Progenitor cell of endocrine pancreas (in vitro differentiated cells): ENCODE results near the gene PLA2G7. TPM values are rescaled to one million over a fixed set of nuclear protein-coding genes. Genes with fewer than 3 reads are reported as not detected.

Experiments
- DNase-seq: peaks from one replicate; pipeline ENCODE4 v3.0.0; 2021; ENCODE audit warnings: low spot score; ENCODE audit not compliant: unreplicated experiment
- H3K27ac Mint-ChIP-seq: 2 replicates; pipeline ENCODE4 v1.8.0; 2021; ENCODE audit warnings: mild to moderate bottlenecking, moderate library complexity, mixed read lengths
- H3K27me3 Mint-ChIP-seq: 2 replicates; pipeline ENCODE4 v1.8.0; 2021; ENCODE audit warnings: mixed read lengths
- H3K36me3 Mint-ChIP-seq: 2 replicates; pipeline ENCODE4 v1.8.0; 2022; ENCODE audit warnings: mixed read lengths; ENCODE audit not compliant: insufficient read depth
- H3K4me1 Mint-ChIP-seq: 2 replicates; pipeline ENCODE4 v1.8.0; 2021; ENCODE audit warnings: low read depth, mixed read lengths
- H3K4me3 Mint-ChIP-seq: 2 replicates; pipeline ENCODE4 v1.8.0; 2021; ENCODE audit warnings: low read depth, mild to moderate bottlenecking, moderate library complexity, mixed read lengths
- H3K9me3 Mint-ChIP-seq: 2 replicates; pipeline ENCODE4 v1.8.0; 2021; ENCODE audit warnings: low read depth, mixed read lengths
- total RNA-seq: library from RNA; stranded (reverse); gene quantifications from 2 replicates; pipeline ENCODE4 v1.2.1, GENCODE V29; 2021
- TF ChIP-seq, protein P1 (sequence below): fragments of 200-600 bp; sonication (generic); IDR thresholded peaks from one replicate; pipeline ENCODE4 v1.5.0; 2021; ENCODE audit warnings: antibody characterized with exemption, mild to moderate bottlenecking; ENCODE audit not compliant: unreplicated experiment

PLA2G7 gene
- total RNA-seq, 1 donor from 2014 or later: 0.29 TPM

- H3K4me1 Mint-ChIP-seq: no peaks in the 10 kb centered on the region
- TF ChIP-seq, protein P1, sequence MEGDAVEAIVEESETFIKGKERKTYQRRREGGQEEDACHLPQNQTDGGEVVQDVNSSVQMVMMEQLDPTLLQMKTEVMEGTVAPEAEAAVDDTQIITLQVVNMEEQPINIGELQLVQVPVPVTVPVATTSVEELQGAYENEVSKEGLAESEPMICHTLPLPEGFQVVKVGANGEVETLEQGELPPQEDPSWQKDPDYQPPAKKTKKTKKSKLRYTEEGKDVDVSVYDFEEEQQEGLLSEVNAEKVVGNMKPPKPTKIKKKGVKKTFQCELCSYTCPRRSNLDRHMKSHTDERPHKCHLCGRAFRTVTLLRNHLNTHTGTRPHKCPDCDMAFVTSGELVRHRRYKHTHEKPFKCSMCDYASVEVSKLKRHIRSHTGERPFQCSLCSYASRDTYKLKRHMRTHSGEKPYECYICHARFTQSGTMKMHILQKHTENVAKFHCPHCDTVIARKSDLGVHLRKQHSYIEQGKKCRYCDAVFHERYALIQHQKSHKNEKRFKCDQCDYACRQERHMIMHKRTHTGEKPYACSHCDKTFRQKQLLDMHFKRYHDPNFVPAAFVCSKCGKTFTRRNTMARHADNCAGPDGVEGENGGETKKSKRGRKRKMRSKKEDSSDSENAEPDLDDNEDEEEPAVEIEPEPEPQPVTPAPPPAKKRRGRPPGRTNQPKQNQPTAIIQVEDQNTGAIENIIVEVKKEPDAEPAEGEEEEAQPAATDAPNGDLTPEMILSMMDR: no peak
- peaks cover 3% of the 10 kb centered on the region for H3K27me3 Mint-ChIP-seq
These were observed 20.7 kb upstream of the PLA2G7 start for GRCh38 chr6:46755865-46756264.

DNA sequence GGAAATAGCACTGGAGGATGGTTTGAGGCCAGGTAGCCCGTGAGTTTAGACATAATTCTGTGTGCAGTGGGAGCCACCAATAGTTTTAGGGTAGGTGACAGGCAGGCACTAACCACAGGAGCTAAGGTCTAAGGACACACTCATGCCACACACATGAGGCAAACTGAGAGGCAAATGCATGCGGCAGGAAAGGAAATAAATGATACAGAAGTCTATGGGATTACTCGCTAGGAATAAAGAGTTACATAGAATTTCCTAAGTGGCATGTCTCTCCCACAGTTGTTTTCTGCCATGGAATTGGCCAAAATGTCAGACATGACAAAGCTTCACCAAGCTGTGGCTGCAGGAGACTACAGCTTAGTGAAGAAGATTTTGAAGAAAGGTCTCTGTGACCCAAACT, 16.5 kb upstream of the PLA2G7 start:
- no peak overlapping the region for H3K27ac Mint-ChIP-seq
- H3K4me3 Mint-ChIP-seq: no peak overlapping the region
- TF ChIP-seq, protein P1: no peak
- H3K9me3 Mint-ChIP-seq: no peaks in the 10 kb centered on the region
- H3K4me1 Mint-ChIP-seq: no peaks in the 10 kb centered on the region
- DNase-seq: no peak
- no peaks in the 10 kb centered on the region for H3K36me3 Mint-ChIP-seq
- H3K27me3 Mint-ChIP-seq: peaks cover 2% of the 10 kb centered on the region

More at GRCh38 chr6:46755865-46756264, 20.7 kb upstream of the PLA2G7 start:
- Mint-ChIP-seq H3K4me3 (no peak overlapping the region), H3K36me3 (no peaks in the 10 kb centered on the region), H3K9me3 (no peaks in the 10 kb centered on the region), H3K27ac (no peak overlapping the region)
- no peak for DNase-seq

- Mint-ChIP-seq H3K27me3 (peaks cover 16% of the 10 kb centered on the region), H3K4me3 (no peak overlapping the region), H3K9me3 (no peaks in the 10 kb centered on the region), H3K27ac (no peak overlapping the region), H3K4me1 (no peaks in the 10 kb centered on the region), H3K36me3 (no peaks in the 10 kb centered on the region)
- TF ChIP-seq, protein P1: no peak
- no peak for DNase-seq
These were observed 14.6 kb upstream of the PLA2G7 start for GRCh38 chr6:46749731-46750130.

GRCh38 chr6:46748940-46749503, 13.8 kb upstream of the PLA2G7 start:
- TF ChIP-seq, protein P1: no peak
- Mint-ChIP-seq H3K9me3 (no peaks in the 10 kb centered on the region), H3K27me3 (peaks cover 21% of the 10 kb centered on the region), H3K36me3 (no peaks in the 10 kb centered on the region), H3K4me3 (no peak overlapping the region), H3K27ac (no peak overlapping the region), H3K4me1 (no peaks in the 10 kb centered on the region)
- DNase-seq: no peak

DNA sequence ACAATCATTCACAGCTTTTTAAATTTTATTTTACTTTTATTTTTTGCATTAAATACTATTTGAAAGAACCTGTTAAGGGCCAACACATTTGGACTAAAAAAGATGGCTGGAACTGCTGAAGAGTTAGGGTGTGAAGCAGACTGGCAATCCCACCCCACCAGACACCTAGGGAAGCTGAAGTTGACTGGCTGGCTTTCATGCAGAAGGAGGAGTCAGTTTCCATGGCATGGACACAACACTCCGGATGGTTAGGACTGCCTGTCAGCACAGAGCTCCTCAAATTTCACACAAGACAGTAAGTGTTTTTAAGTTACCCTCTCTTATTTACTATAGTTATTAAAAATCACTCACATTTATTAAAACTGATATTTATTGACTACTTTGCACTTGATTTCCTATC, 11.5 kb upstream of the PLA2G7 start, which contains the start of gene ANKRD66:
TSS of gene ANKRD66 (plus strand) at position 238 of the 400 bp plus-strand sequence. CDS start 5,016 bp downstream, outside the sequence.
- H3K27me3 Mint-ChIP-seq: peaks cover 21% of the 10 kb centered on the region
- DNase-seq: no peak
- no peaks in the 10 kb centered on the region for H3K36me3 Mint-ChIP-seq
- TF ChIP-seq, protein P1: no peak
- no peak within 1 kb of the TSS for H3K27ac Mint-ChIP-seq
- H3K4me3 Mint-ChIP-seq: no peak within 1 kb of the TSS
- no peaks in the 10 kb centered on the region for H3K4me1 Mint-ChIP-seq
- H3K9me3 Mint-ChIP-seq: no peaks in the 10 kb centered on the region
